ENCODE results near the gene FOXD4L6. TPM values are rescaled to one million over a fixed set of nuclear protein-coding genes. Genes with fewer than 3 reads are reported as not detected.
"Not testable (repeated sequence)": the region's sequence is repeated elsewhere in the genome, so short reads cannot be mapped to it uniquely, and the experiment has no call there.

FOXD4L6 gene
- polyA plus RNA-seq, 1 of the 3 experiments (the other 2 are of a cell fraction), result not detected

DNA sequence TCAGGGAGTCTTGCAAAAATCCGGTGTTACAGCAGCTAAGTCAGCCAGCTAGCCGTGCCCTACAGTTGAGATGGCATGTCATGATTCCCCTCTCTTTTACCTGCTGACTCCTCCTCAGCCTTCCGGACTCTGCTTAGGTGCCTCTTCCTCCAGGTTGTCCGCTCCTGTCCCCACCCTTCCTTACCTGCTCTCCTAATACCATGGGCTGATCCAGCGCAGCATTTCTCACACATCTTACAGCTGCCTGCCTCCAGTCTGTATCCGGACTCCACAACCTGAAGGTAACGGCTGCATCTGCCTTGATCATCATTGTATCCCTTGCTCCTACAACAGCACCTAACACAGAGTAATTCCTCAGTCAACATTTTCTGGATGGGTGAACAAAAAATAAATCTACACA is 9.2 kb downstream of the FOXD4L6 start:
- H3K4me3 ChIP-seq (ENCODE audit: low read depth in 2 of 2, low read length in 1 of 2); H3K4me2 ChIP-seq; H3K9me2 ChIP-seq; H3K79me2 ChIP-seq (ENCODE audit: insufficient read depth); H4K20me1 ChIP-seq (ENCODE audit: insufficient read depth); H3K36me3 ChIP-seq (replicated peaks in 1 of 2; ENCODE audit: control insufficient read depth in 1 of 2, insufficient read depth in 2 of 2, low read length in 1 of 2); H2AFZ ChIP-seq (ENCODE audit: low read depth); H3K9me3 ChIP-seq; H3K9ac ChIP-seq; DNase-seq; H3K27ac ChIP-seq (ENCODE audit: low read depth in 2 of 2, low read length in 1 of 2); CTCF ChIA-PET; POLR2A ChIA-PET; H3K27me3 ChIP-seq (ENCODE audit: insufficient read depth); H3K4me1 ChIP-seq (ENCODE audit: control insufficient read depth in 1 of 2, insufficient read depth in 2 of 2, low read depth in 1 of 2, low read length in 1 of 2); H3F3A ChIP-seq (replicated peaks; ENCODE audit: insufficient read depth): not testable (repeated sequence)
- WGBS (ENCODE audit: low lambda C conversion rate), result 6% methylated on average over 7 of the region's 7 CpGs

DNA sequence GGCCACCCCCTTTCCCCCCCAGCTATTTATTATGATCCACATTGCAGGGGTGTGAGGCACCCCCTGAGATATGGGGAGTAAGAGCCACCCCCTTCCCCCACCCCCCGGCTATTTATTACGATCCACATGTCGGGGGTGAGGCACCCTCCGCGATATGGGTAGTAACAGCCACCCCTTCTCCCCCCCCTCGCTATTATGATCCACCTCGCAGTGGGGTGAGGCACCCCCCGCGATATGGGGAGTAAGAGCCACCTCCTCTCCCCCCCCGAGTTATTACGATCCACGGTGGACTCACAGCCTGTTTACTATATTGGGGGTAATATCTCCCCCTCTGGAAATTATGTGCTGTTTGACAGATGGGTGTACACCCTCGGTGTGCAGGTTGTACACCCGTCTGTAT is 15.1 kb downstream of the FOXD4L6 start:
- CTCF ChIA-PET; H3K4me1 ChIP-seq (ENCODE audit: control insufficient read depth in 1 of 2, insufficient read depth in 2 of 2, low read depth in 1 of 2, low read length in 1 of 2); H3K79me2 ChIP-seq (ENCODE audit: insufficient read depth); H3K27me3 ChIP-seq (ENCODE audit: insufficient read depth); H4K20me1 ChIP-seq (ENCODE audit: insufficient read depth); H2AFZ ChIP-seq (ENCODE audit: low read depth); H3K9me3 ChIP-seq; H3K36me3 ChIP-seq (replicated peaks in 1 of 2; ENCODE audit: control insufficient read depth in 1 of 2, insufficient read depth in 2 of 2, low read length in 1 of 2); H3F3A ChIP-seq (replicated peaks; ENCODE audit: insufficient read depth); H3K4me3 ChIP-seq (ENCODE audit: low read depth in 2 of 2, low read length in 1 of 2); H3K9ac ChIP-seq; H3K9me2 ChIP-seq; H3K4me2 ChIP-seq; DNase-seq; H3K27ac ChIP-seq (ENCODE audit: low read depth in 2 of 2, low read length in 1 of 2); POLR2A ChIA-PET: not testable (repeated sequence)
- 55% methylated on average over 11 of the region's 14 CpGs for WGBS (ENCODE audit: low lambda C conversion rate)

GRCh38 chr9:41111414-41111813 is 17.1 kb downstream of the FOXD4L6 start:
- H3K9me2 ChIP-seq; H4K20me1 ChIP-seq (ENCODE audit: insufficient read depth); H3K79me2 ChIP-seq (ENCODE audit: insufficient read depth); H3K9ac ChIP-seq; H3K36me3 ChIP-seq (replicated peaks in 1 of 2; ENCODE audit: control insufficient read depth in 1 of 2, insufficient read depth in 2 of 2, low read length in 1 of 2); H3K4me3 ChIP-seq (ENCODE audit: low read depth in 2 of 2, low read length in 1 of 2); H2AFZ ChIP-seq (ENCODE audit: low read depth); H3K4me1 ChIP-seq (ENCODE audit: control insufficient read depth in 1 of 2, insufficient read depth in 2 of 2, low read depth in 1 of 2, low read length in 1 of 2); H3K27me3 ChIP-seq (ENCODE audit: insufficient read depth); H3K9me3 ChIP-seq; H3K4me2 ChIP-seq; POLR2A ChIA-PET; H3F3A ChIP-seq (replicated peaks; ENCODE audit: insufficient read depth); CTCF ChIA-PET; H3K27ac ChIP-seq (ENCODE audit: low read depth in 2 of 2, low read length in 1 of 2); DNase-seq: not testable (repeated sequence)
- WGBS (ENCODE audit: low lambda C conversion rate), result 73% methylated on average over 12 of the region's 12 CpGs

DNA sequence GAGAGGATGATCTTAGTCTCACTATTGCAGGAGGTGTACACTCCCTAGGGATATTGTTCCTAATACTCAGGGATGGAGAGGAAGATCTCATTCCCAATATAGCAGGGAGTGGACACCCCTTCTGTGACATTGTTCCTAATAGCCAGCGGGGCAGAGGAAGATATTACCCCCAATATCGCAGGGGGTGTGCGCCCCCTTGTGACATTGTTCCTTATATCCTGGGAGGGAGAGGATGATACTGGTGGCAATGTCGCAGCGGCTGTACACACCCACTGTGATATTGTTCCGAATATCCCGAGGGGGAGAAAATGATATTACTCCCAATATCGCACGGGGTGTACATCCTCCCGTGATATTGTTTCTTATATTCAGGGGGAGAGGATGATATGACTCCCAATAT is 17.6 kb downstream of the FOXD4L6 start:
- H3K27ac ChIP-seq (ENCODE audit: low read depth in 2 of 2, low read length in 1 of 2); H3F3A ChIP-seq (replicated peaks; ENCODE audit: insufficient read depth); CTCF ChIA-PET; H3K4me2 ChIP-seq; DNase-seq; H3K9me2 ChIP-seq; H3K9ac ChIP-seq; H3K79me2 ChIP-seq (ENCODE audit: insufficient read depth); H3K4me1 ChIP-seq (ENCODE audit: control insufficient read depth in 1 of 2, insufficient read depth in 2 of 2, low read depth in 1 of 2, low read length in 1 of 2); POLR2A ChIA-PET; H3K4me3 ChIP-seq (ENCODE audit: low read depth in 2 of 2, low read length in 1 of 2); H3K9me3 ChIP-seq; H4K20me1 ChIP-seq (ENCODE audit: insufficient read depth); H2AFZ ChIP-seq (ENCODE audit: low read depth); H3K36me3 ChIP-seq (replicated peaks in 1 of 2; ENCODE audit: control insufficient read depth in 1 of 2, insufficient read depth in 2 of 2, low read length in 1 of 2); H3K27me3 ChIP-seq (ENCODE audit: insufficient read depth): not testable (repeated sequence)
- 32% methylated on average over 10 of the region's 10 CpGs for WGBS (ENCODE audit: low lambda C conversion rate)

DNA sequence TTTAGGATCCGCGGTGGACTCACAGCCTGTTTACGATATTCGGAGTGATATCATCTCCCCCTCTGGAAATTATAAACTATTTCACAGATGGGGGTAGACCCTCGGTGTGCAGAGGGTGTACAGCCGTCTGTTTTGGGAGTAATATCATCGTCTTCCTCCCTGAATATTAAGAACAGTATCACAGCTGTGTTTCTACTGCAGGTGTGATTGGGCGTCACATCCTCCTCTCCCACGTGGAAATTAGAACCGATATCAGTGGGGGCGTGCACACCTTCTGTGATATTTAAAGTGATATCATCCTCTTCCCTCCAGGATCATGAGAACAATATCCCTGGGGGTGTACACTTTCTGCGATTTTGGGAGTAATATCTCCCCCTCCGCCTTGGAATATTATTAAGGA is 19.2 kb downstream of the FOXD4L6 start:
- H3K27me3 ChIP-seq (ENCODE audit: insufficient read depth); H3F3A ChIP-seq (replicated peaks; ENCODE audit: insufficient read depth); POLR2A ChIA-PET; H3K4me3 ChIP-seq (ENCODE audit: low read depth in 2 of 2, low read length in 1 of 2); H4K20me1 ChIP-seq (ENCODE audit: insufficient read depth); H3K4me2 ChIP-seq; H2AFZ ChIP-seq (ENCODE audit: low read depth); CTCF ChIA-PET; H3K27ac ChIP-seq (ENCODE audit: low read depth in 2 of 2, low read length in 1 of 2); H3K36me3 ChIP-seq (replicated peaks in 1 of 2; ENCODE audit: control insufficient read depth in 1 of 2, insufficient read depth in 2 of 2, low read length in 1 of 2); H3K9me2 ChIP-seq; H3K4me1 ChIP-seq (ENCODE audit: control insufficient read depth in 1 of 2, insufficient read depth in 2 of 2, low read depth in 1 of 2, low read length in 1 of 2); H3K9me3 ChIP-seq; H3K79me2 ChIP-seq (ENCODE audit: insufficient read depth); H3K9ac ChIP-seq; DNase-seq: not testable (repeated sequence)
- WGBS (ENCODE audit: low lambda C conversion rate), result 10% methylated on average over 7 of the region's 13 CpGs

- H3K9ac ChIP-seq; H3K36me3 ChIP-seq (replicated peaks in 1 of 2; ENCODE audit: control insufficient read depth in 1 of 2, insufficient read depth in 2 of 2, low read length in 1 of 2); DNase-seq; H3K27ac ChIP-seq (ENCODE audit: low read depth in 2 of 2, low read length in 1 of 2); H4K20me1 ChIP-seq (ENCODE audit: insufficient read depth); H3K9me2 ChIP-seq; H3K79me2 ChIP-seq (ENCODE audit: insufficient read depth); H3K27me3 ChIP-seq (ENCODE audit: insufficient read depth); POLR2A ChIA-PET; H3K9me3 ChIP-seq; H3K4me2 ChIP-seq; H3K4me1 ChIP-seq (ENCODE audit: control insufficient read depth in 1 of 2, insufficient read depth in 2 of 2, low read depth in 1 of 2, low read length in 1 of 2); H3K4me3 ChIP-seq (ENCODE audit: low read depth in 2 of 2, low read length in 1 of 2); H3F3A ChIP-seq (replicated peaks; ENCODE audit: insufficient read depth); CTCF ChIA-PET; H2AFZ ChIP-seq (ENCODE audit: low read depth): not testable (repeated sequence)
- no CpG with 5 or more reads among the region's 22 CpGs for WGBS (ENCODE audit: low lambda C conversion rate)
Observed at GRCh38 chr9:41108816-41109215, 19.7 kb downstream of the FOXD4L6 start.

DNA sequence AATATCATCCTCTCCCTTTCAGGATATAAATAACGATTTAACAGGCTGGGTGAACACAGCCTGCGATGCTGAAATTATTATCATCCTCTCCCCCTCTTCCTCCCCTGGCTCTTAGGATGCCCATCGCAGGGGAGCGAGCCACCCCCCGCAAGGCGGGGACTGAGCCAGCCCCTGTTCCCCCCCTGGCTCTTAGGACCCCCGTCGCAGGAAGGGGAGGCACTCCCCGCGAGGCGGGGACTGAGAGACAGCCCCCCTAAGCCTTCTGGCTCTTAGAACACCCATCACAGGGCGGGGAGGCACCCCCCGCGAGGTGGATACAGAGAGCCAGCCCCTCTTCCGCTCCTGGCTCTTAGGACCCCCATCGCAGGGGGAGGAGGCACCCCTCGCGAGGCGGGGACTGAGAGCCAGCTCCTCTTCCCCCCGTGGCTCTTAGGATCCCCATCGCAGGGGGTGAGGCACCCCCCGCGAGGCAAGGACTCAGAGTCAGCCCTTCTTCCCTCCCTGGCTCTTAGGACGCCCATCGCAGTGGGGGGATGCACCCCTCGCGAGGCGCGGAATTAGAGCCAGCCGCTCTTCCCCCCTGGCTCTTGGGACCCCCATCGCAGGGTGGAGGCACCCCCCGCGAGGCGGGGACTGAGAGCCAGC is 21.9 kb downstream of the FOXD4L6 start:
- H3K9ac ChIP-seq; DNase-seq; H3F3A ChIP-seq (replicated peaks; ENCODE audit: insufficient read depth); H3K79me2 ChIP-seq (ENCODE audit: insufficient read depth); H3K4me3 ChIP-seq (ENCODE audit: low read depth in 2 of 2, low read length in 1 of 2); H3K27me3 ChIP-seq (ENCODE audit: insufficient read depth); H3K4me2 ChIP-seq; H3K9me3 ChIP-seq; POLR2A ChIA-PET; H4K20me1 ChIP-seq (ENCODE audit: insufficient read depth); H3K4me1 ChIP-seq (ENCODE audit: control insufficient read depth in 1 of 2, insufficient read depth in 2 of 2, low read depth in 1 of 2, low read length in 1 of 2); H3K27ac ChIP-seq (ENCODE audit: low read depth in 2 of 2, low read length in 1 of 2); CTCF ChIA-PET; H3K36me3 ChIP-seq (replicated peaks in 1 of 2; ENCODE audit: control insufficient read depth in 1 of 2, insufficient read depth in 2 of 2, low read length in 1 of 2); H2AFZ ChIP-seq (ENCODE audit: low read depth); H3K9me2 ChIP-seq: not testable (repeated sequence)
- WGBS (ENCODE audit: low lambda C conversion rate), result 5% methylated on average over 13 of the region's 34 CpGs

Data from SK-N-SH (cell line).